NCI-H748 treated with DMSO at 0.1 percent for 48 hours (cell line): ENCODE data around the gene ZDHHC14.
"Not testable (repeated sequence)": the region's sequence is repeated elsewhere in the genome, so short reads cannot be mapped to it uniquely, and the experiment has no call there.

Experiments
- DNase-seq: peaks from one replicate; lab custom pipeline; 2025; lab: John Stamatoyannopoulos, UW

ZDHHC14 gene

GRCh38 chr6:157570752-157571151, 189.8 kb downstream of the ZDHHC14 start:
- no peak for DNase-seq

GRCh38 chr6:157571269-157571668, 190.3 kb downstream of the ZDHHC14 start:
- DNase-seq, result no peak

- DNase-seq, result no peak
These were observed 191.0 kb downstream of the ZDHHC14 start for GRCh38 chr6:157571950-157572349.

DNA sequence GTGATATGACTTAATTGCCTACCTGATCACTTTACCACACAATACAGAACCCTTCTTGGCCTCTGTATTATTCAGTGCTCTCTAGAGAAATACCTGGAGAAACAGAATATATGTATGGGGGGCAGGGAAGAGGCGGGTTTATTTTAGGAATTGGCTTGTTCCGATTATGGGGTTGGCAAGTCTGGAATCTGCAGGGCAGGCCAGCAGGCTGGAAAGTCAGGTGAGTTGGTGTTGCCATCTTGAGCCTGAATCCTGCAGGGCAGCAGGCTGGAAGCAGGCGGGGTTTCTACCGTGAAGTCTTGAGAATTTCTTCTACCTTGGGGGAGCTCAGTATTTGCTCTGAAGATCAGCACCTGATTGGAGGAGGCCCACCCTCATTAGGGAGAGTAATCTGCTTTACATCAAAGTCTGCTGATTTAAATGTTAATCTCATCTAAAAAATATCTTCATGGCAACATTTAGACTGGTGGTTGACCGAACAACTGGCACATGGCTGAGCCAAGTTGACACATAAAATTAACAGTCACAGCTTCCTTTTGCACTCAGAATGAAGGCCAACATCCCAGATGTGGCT, 193.9 kb downstream of the ZDHHC14 start:
- no peak for DNase-seq

- DNase-seq, result no peak
These were observed 194.6 kb downstream of the ZDHHC14 start for GRCh38 chr6:157575436-157576145.

DNA sequence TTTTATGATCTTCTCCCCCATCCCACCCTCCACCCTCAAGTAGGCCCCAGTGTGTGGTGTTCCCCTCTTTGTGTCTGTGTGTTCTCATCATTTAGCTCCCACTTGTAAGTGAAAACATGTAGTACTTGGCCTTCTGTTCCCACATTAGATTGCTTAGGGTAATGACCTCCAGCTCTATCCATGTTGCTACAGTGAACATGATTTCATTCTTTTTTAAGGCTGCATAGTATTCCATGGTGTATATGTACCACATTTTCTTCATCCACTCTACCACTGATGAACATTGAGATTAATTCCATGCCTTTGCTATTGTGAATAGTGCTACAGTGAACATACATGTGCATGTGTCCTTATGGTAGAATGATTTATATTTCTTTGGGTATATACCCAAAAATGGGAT, 196.0 kb downstream of the ZDHHC14 start:
- not testable (repeated sequence) for DNase-seq

DNA sequence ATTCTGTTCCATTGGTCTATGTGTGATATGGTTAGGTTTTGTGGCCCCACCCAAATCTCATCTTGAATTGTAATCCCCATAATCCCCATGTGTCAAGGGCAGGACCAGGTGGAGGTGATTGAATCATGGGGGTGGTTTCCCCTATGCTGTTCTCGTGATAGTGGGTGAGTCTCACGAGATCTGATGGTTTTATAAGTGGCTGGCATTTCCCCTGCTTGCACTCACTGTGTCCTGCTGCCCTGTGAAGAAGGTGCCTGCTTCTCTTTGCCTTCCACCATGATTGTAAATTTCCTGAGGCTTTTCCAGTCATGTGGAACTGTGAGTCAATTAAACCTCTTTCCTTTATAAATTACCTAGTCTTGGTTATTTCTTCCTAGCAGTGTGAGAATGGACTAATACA, 197.5 kb downstream of the ZDHHC14 start:
- DNase-seq, result not testable (repeated sequence)

GRCh38 chr6:157579467-157580031, 198.6 kb downstream of the ZDHHC14 start:
- DNase-seq, result no peak

- no peak for DNase-seq
These were observed 203.0 kb downstream of the ZDHHC14 start for GRCh38 chr6:157584036-157584435.

GRCh38 chr6:157585274-157586087, 204.5 kb downstream of the ZDHHC14 start:
- DNase-seq, result no peak

- no peak for DNase-seq
These were observed 205.1 kb downstream of the ZDHHC14 start for GRCh38 chr6:157586088-157586414.

DNA sequence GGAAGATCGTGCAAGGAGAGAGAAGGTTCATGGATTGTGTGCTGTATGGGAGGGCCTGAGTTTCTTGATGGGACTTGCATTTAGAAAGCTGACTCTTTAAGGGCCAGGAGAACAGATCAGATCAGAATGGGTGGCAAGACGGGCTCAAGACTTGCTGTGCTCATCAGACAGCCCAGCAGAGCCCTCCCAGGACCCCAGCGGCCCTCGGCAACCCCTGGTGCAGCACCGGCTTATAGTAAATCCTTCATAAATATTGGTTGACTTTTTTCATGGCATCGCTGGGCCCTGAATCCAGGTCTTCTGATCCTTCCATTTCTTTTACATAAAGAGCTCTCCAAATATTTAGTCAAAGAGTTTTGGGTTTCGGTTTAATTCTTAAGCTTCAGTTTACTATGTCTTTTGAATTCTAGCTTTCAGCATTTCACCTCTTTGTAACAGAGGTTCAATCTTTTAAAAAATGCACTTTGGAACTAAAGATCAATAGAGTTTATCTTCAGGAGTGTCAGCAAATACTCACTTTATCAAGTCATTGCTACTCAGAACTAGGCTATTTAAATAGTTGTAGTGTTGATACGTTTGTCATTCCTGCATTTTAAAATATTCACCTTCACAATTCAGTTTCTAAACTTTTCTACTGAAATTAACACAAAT, 205.6 kb downstream of the ZDHHC14 start:
- DNase-seq, result no peak

- DNase-seq, result no peak
These were observed 206.3 kb downstream of the ZDHHC14 start for GRCh38 chr6:157587127-157587926.

DNA sequence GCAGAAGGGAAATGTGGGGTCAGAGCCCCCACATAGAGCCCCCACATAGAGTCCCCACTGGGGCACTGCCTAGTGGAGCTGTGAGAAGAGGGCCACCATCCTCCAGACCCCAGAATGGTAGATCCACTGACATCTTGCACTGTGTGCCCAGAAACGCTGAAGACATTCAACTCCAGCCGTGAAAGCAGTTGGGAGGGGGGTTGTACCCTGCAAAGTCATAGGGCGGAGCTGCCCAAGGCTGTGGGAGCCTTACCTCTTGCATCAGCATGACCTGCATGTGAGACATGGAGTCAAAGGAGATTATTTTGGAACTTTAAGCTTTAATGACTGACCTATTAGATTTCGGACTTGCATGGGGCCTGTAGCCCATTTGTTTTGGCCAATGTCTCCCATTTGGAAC, 209.7 kb downstream of the ZDHHC14 start:
- DNase-seq, result not testable (repeated sequence)

DNA sequence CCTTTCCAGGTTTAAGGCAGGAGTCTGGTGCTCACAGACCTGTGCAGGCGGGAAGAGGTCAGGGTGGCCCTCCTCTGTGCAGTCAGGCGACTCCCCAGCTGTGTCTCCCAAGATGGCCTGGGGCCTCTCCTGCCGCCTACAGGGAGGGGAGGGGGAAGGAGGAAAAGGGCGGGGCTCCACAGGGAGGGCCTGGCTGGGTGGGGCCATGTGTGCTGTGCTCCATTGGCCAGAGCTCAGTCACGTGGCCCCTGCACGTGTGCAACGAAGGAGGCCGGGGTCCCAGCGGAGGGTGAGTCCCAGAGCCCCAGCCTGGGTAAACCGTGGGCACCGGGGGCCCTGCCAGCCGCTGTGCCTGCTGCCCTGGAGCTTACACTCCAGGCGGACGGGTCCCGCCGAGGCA, 211.6 kb downstream of the ZDHHC14 start:
- DNase-seq, result no peak

- no peak for DNase-seq
These were observed 212.0 kb downstream of the ZDHHC14 start for GRCh38 chr6:157592980-157593379.

DNA sequence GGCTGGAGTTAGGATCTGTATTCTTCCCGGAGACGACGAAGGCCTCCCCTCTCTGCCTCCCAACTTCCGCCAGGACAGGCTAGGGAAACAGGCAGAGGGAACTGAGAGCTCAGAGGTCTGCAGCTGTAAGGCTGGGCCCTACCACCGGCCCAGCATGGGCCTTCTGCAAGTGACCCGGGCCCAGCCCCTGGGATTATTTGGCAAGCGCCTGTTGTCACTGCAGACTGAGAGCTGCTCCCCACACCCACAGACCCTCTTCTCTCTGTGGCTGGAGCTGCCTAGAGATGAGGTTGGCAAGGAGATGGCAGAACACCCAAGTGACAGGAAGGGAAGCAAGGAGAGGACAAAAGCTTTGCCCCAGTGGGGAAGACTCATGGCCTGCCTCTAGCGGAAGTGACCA, 212.6 kb downstream of the ZDHHC14 start:
- DNase-seq, result no peak

GRCh38 chr6:157594292-157594691, 213.3 kb downstream of the ZDHHC14 start:
- no peak for DNase-seq

GRCh38 chr6:157595768-157596167, 214.8 kb downstream of the ZDHHC14 start:
- no peak for DNase-seq

DNA sequence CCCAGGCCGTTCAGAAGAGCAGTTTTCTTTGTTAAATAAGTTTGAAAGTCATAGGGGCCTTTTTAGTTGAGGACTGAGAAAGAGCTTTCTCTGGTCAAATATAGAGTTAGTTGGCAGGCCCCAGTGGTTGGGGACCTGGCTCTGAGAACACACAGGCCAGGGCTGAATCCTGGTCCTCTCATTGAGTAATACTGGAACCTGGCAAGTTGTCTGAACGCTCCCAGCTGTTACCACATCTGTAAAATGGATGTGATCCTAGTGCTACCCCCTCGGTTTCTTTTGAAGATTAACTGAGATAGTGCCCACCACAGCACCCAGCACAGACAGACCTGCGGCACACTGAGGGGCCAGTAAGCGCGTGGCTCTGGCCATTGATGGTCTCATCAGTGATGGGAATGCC, 215.5 kb downstream of the ZDHHC14 start:
- no peak for DNase-seq

DNA sequence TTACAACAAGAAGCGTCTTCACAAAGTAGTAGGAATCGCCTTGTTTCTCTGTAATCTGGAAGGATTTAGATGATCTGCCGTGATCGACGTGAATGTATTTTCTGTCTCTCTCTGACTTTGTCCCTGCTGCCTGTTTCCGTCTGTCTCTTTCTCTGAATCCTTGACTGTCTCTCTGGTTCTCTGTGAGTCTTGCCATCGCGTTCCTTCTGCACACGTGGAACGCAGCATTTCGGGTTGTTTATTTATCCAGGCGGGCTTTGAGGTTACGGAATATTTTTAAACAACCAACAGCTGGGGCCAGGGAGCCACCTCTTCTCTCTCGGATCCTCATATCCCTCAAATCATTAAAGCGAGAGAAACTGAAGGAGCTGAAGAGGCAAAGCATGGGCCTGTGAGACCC, 215.9 kb downstream of the ZDHHC14 start:
- no peak for DNase-seq
